H1 (cell line): Measurements from ENCODE around the gene ETV4. TPM values are rescaled to one million over a fixed set of nuclear protein-coding genes. Genes with fewer than 3 reads are reported as not detected.
A peak's percentile ranks its signal among the peaks of the same experiment; 100 is the strongest.

Experiments used
- CTCF ChIA-PET: fragments of 300-600 bp; sonication (Branson Sonifier 250); formaldehyde crosslinking; loops from one replicate; lab custom pipeline; 2021; ENCODE audit not compliant: partially characterized antibody; lab: Charles Lee
- POLR2A ChIA-PET: fragments of 300-600 bp; sonication (Branson Sonifier 250); formaldehyde crosslinking; loops from one replicate; lab custom pipeline; 2021; ENCODE audit warnings: inconsistent platforms; ENCODE audit not compliant: partially characterized antibody; lab: Charles Lee
- DNase-seq, 2 experiments: peaks; one replicate each; pipeline versions ENCODE4 v3.0.0 to v3.0.0-alpha.2; 2010 to 2022; ENCODE audit warnings: low spot score in 2 of 2, low read depth in 1 of 2, mixed read lengths in 1 of 2
- FAIRE-seq: peaks from 2 replicates; lab custom pipeline; 2011; peaks lifted over from hg19 to GRCh38; lab: Jason Lieb, UNC
- H2AFZ ChIP-seq: 2 replicates; pipeline ENCODE4 v1.8.1; 2012; ENCODE audit warnings: low read length, inconsistent platforms
- H2AK5ac ChIP-seq: 2 replicates; pipeline ENCODE4 v1.6.1; 2013; ENCODE audit warnings: low read depth, low read length
- H2BK120ac ChIP-seq: replicated peaks from 2 replicates; pipeline ENCODE3; 2013; ENCODE audit warnings: low read depth, low read length, inconsistent platforms
- H2BK12ac ChIP-seq: 2 replicates; pipeline ENCODE4 v1.6.1; 2013; ENCODE audit warnings: low read depth, low read length
- H2BK15ac ChIP-seq: 2 replicates; pipeline ENCODE4 v1.6.1; 2013; ENCODE audit warnings: low read length
- H2BK20ac ChIP-seq: 2 replicates; pipeline ENCODE4 v1.6.1; 2013; ENCODE audit warnings: low read length
- H2BK5ac ChIP-seq: 2 replicates; pipeline ENCODE4 v1.6.1; 2013; ENCODE audit warnings: low read depth, low read length
- H3K14ac ChIP-seq: 2 replicates; pipeline ENCODE4 v1.6.1; 2013; ENCODE audit warnings: inconsistent platforms; ENCODE audit not compliant: insufficient read length
- H3K18ac ChIP-seq: 2 replicates; pipeline ENCODE4 v1.6.1; 2013; ENCODE audit warnings: low read length; ENCODE audit errors: extremely low read depth
- H3K23ac ChIP-seq: 2 replicates; pipeline ENCODE4 v1.6.1; 2013; ENCODE audit warnings: inconsistent platforms; ENCODE audit not compliant: insufficient read length
- H3K23me2 ChIP-seq: 2 replicates; pipeline ENCODE4 v1.6.1; 2013; ENCODE audit warnings: low read depth, low read length
- H3K27ac ChIP-seq: 2 replicates; pipeline ENCODE4 v1.6.1; 2011; ENCODE audit warnings: low read depth, low read length, inconsistent platforms
- H3K27me3 ChIP-seq, 4 experiments: replicated peaks in 1 of 4; 1 replicate in 1 of 4; 2 replicates in 3 of 4; pipeline versions ENCODE4 v1.6.1 to v1.8.1; 2011 to 2013; ENCODE audit warnings: low read length in 3 of 4, mild to moderate bottlenecking in 3 of 4, inconsistent platforms in 2 of 4, mixed read lengths in 2 of 4, moderate library complexity in 1 of 4; ENCODE audit not compliant: control insufficient read depth in 3 of 4, insufficient read depth in 3 of 4; ENCODE audit errors: extremely low read depth in 1 of 4
- H3K36me3 ChIP-seq, 4 experiments: 2 replicates each; pipeline versions ENCODE4 v1.6.1 to v1.8.1; 2011 to 2013; ENCODE audit warnings: mild to moderate bottlenecking in 4 of 4, low read length in 3 of 4, moderate library complexity in 2 of 4, control low read depth in 1 of 4, inconsistent platforms in 1 of 4; ENCODE audit not compliant: insufficient read depth in 4 of 4, control insufficient read depth in 2 of 4
- H3K4ac ChIP-seq: replicated peaks from 2 replicates; pipeline ENCODE3; 2013; ENCODE audit warnings: low read length, low read depth, mixed read lengths, inconsistent platforms; ENCODE audit not compliant: insufficient read length
- H3K4me1 ChIP-seq, 4 experiments: replicated peaks in 1 of 4; 1 replicate in 1 of 4; 2 replicates in 3 of 4; pipeline versions ENCODE4 v1.6.1 to v1.8.1; 2011 to 2013; ENCODE audit warnings: low read length in 3 of 4, inconsistent platforms in 2 of 4, mixed read lengths in 1 of 4; ENCODE audit not compliant: insufficient read depth in 4 of 4, control insufficient read depth in 3 of 4
- H3K4me2 ChIP-seq, 2 experiments: 2 replicates each; pipeline versions ENCODE4 v1.6.1 to v1.8.1; 2011 to 2013; ENCODE audit warnings: low read depth in 2 of 2, low read length in 2 of 2, control low read depth in 1 of 2, inconsistent platforms in 1 of 2, mild to moderate bottlenecking in 1 of 2; ENCODE audit not compliant: insufficient read depth in 1 of 2
- H3K4me3 ChIP-seq, 4 experiments: fragments of 200-600, 300-600 bp in 1 of 4; sonication (generic), shearing (Covaris generic), sonication (Bioruptor Twin) in 1 of 4; 2 replicates each; pipeline versions ENCODE4 v1.5.1 to v1.8.1; 2011 to 2016; ENCODE audit warnings: low read length in 4 of 4, low read depth in 3 of 4, control low read depth in 2 of 4, inconsistent platforms in 2 of 4, mild to moderate bottlenecking in 2 of 4, mixed read lengths in 1 of 4, moderate library complexity in 1 of 4; ENCODE audit not compliant: insufficient read depth in 2 of 4; ENCODE audit errors: extremely low read depth in 1 of 4
- H3K56ac ChIP-seq: replicated peaks from 2 replicates; pipeline ENCODE3; 2013; ENCODE audit warnings: low read depth, mild to moderate bottlenecking, mixed read lengths, low read length, inconsistent platforms; ENCODE audit not compliant: insufficient read length
- H3K79me1 ChIP-seq: 2 replicates; pipeline ENCODE4 v1.6.1; 2013; ENCODE audit warnings: low read depth, low read length, control low read depth
- H3K79me2 ChIP-seq, 2 experiments: 2 replicates each; pipeline versions ENCODE4 v1.6.1 to v1.8.1; 2012 to 2013; ENCODE audit warnings: low read length in 2 of 2, mild to moderate bottlenecking in 2 of 2, inconsistent platforms in 1 of 2; ENCODE audit not compliant: insufficient read depth in 2 of 2, control insufficient read depth in 1 of 2
- H3K9ac ChIP-seq, 4 experiments: replicated peaks in 1 of 4; 1 replicate in 1 of 4; 2 replicates in 3 of 4; pipeline versions ENCODE4 v1.6.1 to v1.8.1; 2011 to 2013; ENCODE audit warnings: low read depth in 3 of 4, low read length in 3 of 4, control low read depth in 2 of 4, mild to moderate bottlenecking in 2 of 4, moderate library complexity in 2 of 4, inconsistent platforms in 1 of 4; ENCODE audit errors: extremely low read depth in 1 of 4
- H3K9me3 ChIP-seq, 2 experiments: 2 replicates each; pipeline versions ENCODE4 v1.6.1 to v1.8.1; 2012 to 2013; ENCODE audit warnings: mild to moderate bottlenecking in 2 of 2, moderate library complexity in 2 of 2, control low read depth in 1 of 2, inconsistent platforms in 1 of 2, low read depth in 1 of 2, low read length in 1 of 2, mixed read lengths in 1 of 2; ENCODE audit not compliant: insufficient read depth in 2 of 2
- H4K20me1 ChIP-seq, 2 experiments: replicated peaks in 1 of 2; 2 replicates each; pipeline versions ENCODE3 to v1.8.1; 2011 to 2013; ENCODE audit warnings: inconsistent platforms in 2 of 2, low read length in 2 of 2, mild to moderate bottlenecking in 1 of 2; ENCODE audit not compliant: insufficient read depth in 2 of 2, control insufficient read depth in 1 of 2
- H4K5ac ChIP-seq: 2 replicates; pipeline ENCODE4 v1.6.1; 2013; ENCODE audit warnings: low read length, low read depth, mixed read lengths, inconsistent platforms; ENCODE audit not compliant: insufficient read length
- H4K8ac ChIP-seq: 2 replicates; pipeline ENCODE4 v1.8.0; 2013; ENCODE audit warnings: mild to moderate bottlenecking, moderate library complexity, low read length, inconsistent platforms; ENCODE audit not compliant: insufficient read depth; ENCODE audit errors: extremely low read depth
- H4K91ac ChIP-seq: replicated peaks from 2 replicates; pipeline ENCODE3; 2013; ENCODE audit warnings: low read length, mixed read lengths, inconsistent platforms; ENCODE audit not compliant: insufficient read length
- CBX5 ChIP-seq: fragments of 300-800, 300-1000 bp; sonication (generic); IDR thresholded peaks from 2 replicates; pipeline ENCODE4 v1.7.1; 2016; ENCODE audit warnings: antibody characterized with exemption, low read length, low read depth
- CHD1 ChIP-seq: IDR thresholded peaks from 2 replicates; pipeline ENCODE4 v1.6.1; 2012; ENCODE audit warnings: low read depth, low read length, improper control_type of control experiment
- MAFK ChIP-seq: IDR thresholded peaks from 2 replicates; pipeline ENCODE4 v1.6.1; 2012; ENCODE audit warnings: low read depth, mild to moderate bottlenecking, improper control_type of control experiment, low read length
- NANOG ChIP-seq: IDR thresholded peaks from 2 replicates; pipeline ENCODE4 v1.6.1; 2011; ENCODE audit warnings: low read length, low read depth, mild to moderate bottlenecking, inconsistent platforms; ENCODE audit not compliant: insufficient read depth, poor library complexity, severe bottlenecking
- PHF8 ChIP-seq: fragments of 200-600 bp; sonication (generic); conservative IDR thresholded peaks from 2 replicates; pipeline ENCODE4 v1.7.1; 2012; ENCODE audit warnings: low read depth, mild to moderate bottlenecking, inconsistent platforms, low read length, moderate library complexity
- RAD21 ChIP-seq, 2 experiments: IDR thresholded peaks in 1 of 2; conservative IDR thresholded peaks in 1 of 2; 2 replicates each; pipeline ENCODE4 v1.6.1; 2011; ENCODE audit warnings: low read depth in 2 of 2, low read length in 2 of 2, improper control_type of control experiment in 1 of 2, inconsistent platforms in 1 of 2, mild to moderate bottlenecking in 1 of 2, moderate library complexity in 1 of 2
- RNF2 ChIP-seq: fragments of 200-900, 300-1000 bp; sonication (generic); IDR thresholded peaks from 2 replicates; pipeline ENCODE4 v1.7.1; 2016; ENCODE audit warnings: borderline replicate concordance, low read depth, mild to moderate bottlenecking, antibody characterized with exemption, low read length; ENCODE audit not compliant: poor library complexity, severe bottlenecking; ENCODE audit errors: missing control alignments
- WGBS, 2 experiments: shearing (Covaris generic) in 1 of 2; methylation state at CpG; one replicate each; pipeline versions ENCODE4 v1.1.6 to v1.1.7; 2013 to 2015; ENCODE audit warnings: low lambda C conversion rate in 2 of 2, mixed read lengths in 2 of 2, inconsistent platforms in 1 of 2, low coverage in 1 of 2, missing lambda C conversion rate in 1 of 2; ENCODE audit not compliant: insufficient replicate concordance in 2 of 2, insufficient coverage in 1 of 2, insufficient read length in 1 of 2; ENCODE audit errors: extremely low coverage in 1 of 2, missing lambda C conversion rate in 1 of 2; 5-methylcytosine and 5-hydroxymethylcytosine counted together
- polyA plus RNA-seq, 7 experiments: library from polyadenylated mRNA; depleted of rRNA in 3 of 7; stranded (reverse) in 5 of 7; unstranded in 2 of 7; fragments of >200 nt in 5 of 7; fragments of 200-250 nt in 2 of 7; gene quantifications; 1 replicate in 5 of 7; 2 replicates in 1 of 7; 4 replicates in 1 of 7; pipeline versions ENCODE4 v1.2.1 to v1.2.3, GENCODE V29; 2011 to 2013; ENCODE audit warnings: missing spikeins in 2 of 7, mixed read lengths in 2 of 7
- total RNA-seq: library from RNA; stranded (reverse); fragmentation: NEBNext Ultra II Directional; extraction: Animal tissue kit (Norgen Biotek cat#: 25700); gene quantifications from 2 replicates; pipeline ENCODE4 v1.2.1, GENCODE V29; 2021

The ETV4 gene
- total and polyA plus RNA-seq, 2 of the 8 experiments (the other 6 are each of a cell fraction or from before 2014, with no cell fraction given): 75.2 to 143 TPM

GRCh38 chr17:43578404-43578698 is 32.2 kb upstream of the ETV4 start:
- Histone ChIP-seq H2BK5ac (peak overlapping the region; percentile 82; the same call in 1 of the 2 replicates), H4K8ac (no peak overlapping the region), H4K91ac (no peak overlapping the region), H3K4ac (no peak overlapping the region), H3K4me1 (peaks cover 6 to 21% (median 13%) of the 10 kb centered on the region in 4 experiments; a peak in 5 of 7 replicates), H3K4me3 (no peak overlapping the region), H2AK5ac (no peak overlapping the region; the same call in 1 of the 2 replicates), H3K14ac (no peak overlapping the region), H3K36me3 (no peaks in the 10 kb centered on the region), H3K56ac (no peak overlapping the region), H3K4me2 (no peak overlapping the region), H3K27me3 (no peaks in the 10 kb centered on the region)
- ChIA-PET CTCF (interaction anchor here (0.6 to 12.3 kb wide), 18 partner anchors 13 to 328 kb away, joined by 3 to 220 read pairs (median 7); partner anchors contain the start of genes CD300LG and SOST), POLR2A (interaction anchor here (0.7 to 2.5 kb wide), 6 partner anchors 32 to 95 kb away, joined by 3 to 11 read pairs (median 4); partner anchors contain the start of gene ETV4)
- TF ChIP-seq PHF8 (no peak), CHD1 (no peak), CBX5 (no peak), RAD21 (IDR thresholded peaks at IDR 0.05 in 1 of 2, conservative IDR thresholded peaks at IDR 0.05 in 1 of 2; ENCODE audit: low read depth in 2 of 2, low read length in 2 of 2) (0 out of 4 replicates have a peak, but pooled peaks of 1 of the 2 experiments have one; percentile 4), RNF2 (no peak), MAFK (no peak), NANOG (no peak)
- TF ChIP-seq, all 59 proteins: peak for 1
- no peak for FAIRE-seq
- Histone ChIP-seq H2BK15ac (peak overlapping the region; percentile 53; the same call in 1 of the 2 replicates), H3K23ac (no peak overlapping the region), H3K9ac (peak overlapping the region in 1 of 4 experiments; percentile 14; a peak in 1 of 7 replicates), H3K18ac (peak overlapping the region; percentile 36; the same call in 1 of the 2 replicates), H4K20me1 (no peaks in the 10 kb centered on the region), H2BK20ac (peak overlapping the region; percentile 66; the same call in 1 of the 2 replicates), H2AFZ (no peak overlapping the region), H3K79me1 (no peaks in the 10 kb centered on the region), H3K23me2 (no peaks in the 10 kb centered on the region; the same call in 1 of the 2 replicates), H2BK12ac (peak overlapping the region; percentile 93; the same call in 1 of the 2 replicates), H3K79me2 (no peaks in the 10 kb centered on the region), H2BK120ac (no peak overlapping the region), H3K27ac (no peak overlapping the region), H4K5ac (no peak overlapping the region), H3K9me3 (no peaks in the 10 kb centered on the region)
- no peak for DNase-seq
- 68% methylated on average over 1 of the region's 1 CpG; no CpG with 5 or more reads in 1 of the 2 experiments for WGBS, 2 experiments
